ENCODE results near the gene ERLIN1.

The ERLIN1 gene

GRCh38 chr10:100168313-100168643 is 17.6 kb downstream of the ERLIN1 start:
- DNase-seq = no peak

DNA sequence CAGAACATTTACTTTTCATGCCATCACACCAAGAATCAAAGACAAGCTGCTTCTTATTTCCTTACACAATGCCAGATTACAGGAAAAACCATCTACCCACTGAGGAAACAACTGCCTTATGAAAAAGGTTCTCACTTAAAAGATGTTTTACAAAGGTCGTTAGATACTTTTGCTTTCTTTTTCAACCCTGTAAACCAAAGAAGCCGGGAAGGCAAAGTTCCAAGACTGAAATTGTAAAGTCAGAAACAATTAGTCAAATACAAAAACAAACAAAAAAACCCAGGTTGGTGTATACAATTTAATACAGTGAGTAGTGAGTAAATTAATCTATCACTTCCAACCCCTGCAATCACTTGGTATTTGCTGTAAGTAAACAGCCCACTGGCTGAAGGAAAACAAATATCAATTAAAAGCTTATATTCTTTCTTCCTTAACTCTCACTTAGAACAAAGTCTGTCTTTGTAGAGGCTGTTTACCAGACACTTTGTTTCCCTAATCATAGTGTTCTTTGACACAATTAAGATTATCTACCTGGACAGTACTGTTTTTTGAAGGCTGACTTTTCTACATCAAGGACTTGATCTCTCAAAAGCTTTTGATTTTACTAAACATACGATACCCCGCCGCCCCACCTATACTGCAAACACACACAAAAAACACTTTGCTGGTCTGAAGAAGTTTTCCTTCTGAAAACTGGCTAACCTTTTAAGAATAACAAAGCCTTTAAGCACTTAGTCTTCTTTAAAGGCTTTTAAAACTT is 18.1 kb downstream of the ERLIN1 start:
- no peak for DNase-seq

- DNase-seq = no peak
Measured at GRCh38 chr10:100163704-100164621, 21.9 kb downstream of the ERLIN1 start.

GRCh38 chr10:100162696-100163095 is 23.1 kb downstream of the ERLIN1 start:
- DNase-seq = no peak

DNA sequence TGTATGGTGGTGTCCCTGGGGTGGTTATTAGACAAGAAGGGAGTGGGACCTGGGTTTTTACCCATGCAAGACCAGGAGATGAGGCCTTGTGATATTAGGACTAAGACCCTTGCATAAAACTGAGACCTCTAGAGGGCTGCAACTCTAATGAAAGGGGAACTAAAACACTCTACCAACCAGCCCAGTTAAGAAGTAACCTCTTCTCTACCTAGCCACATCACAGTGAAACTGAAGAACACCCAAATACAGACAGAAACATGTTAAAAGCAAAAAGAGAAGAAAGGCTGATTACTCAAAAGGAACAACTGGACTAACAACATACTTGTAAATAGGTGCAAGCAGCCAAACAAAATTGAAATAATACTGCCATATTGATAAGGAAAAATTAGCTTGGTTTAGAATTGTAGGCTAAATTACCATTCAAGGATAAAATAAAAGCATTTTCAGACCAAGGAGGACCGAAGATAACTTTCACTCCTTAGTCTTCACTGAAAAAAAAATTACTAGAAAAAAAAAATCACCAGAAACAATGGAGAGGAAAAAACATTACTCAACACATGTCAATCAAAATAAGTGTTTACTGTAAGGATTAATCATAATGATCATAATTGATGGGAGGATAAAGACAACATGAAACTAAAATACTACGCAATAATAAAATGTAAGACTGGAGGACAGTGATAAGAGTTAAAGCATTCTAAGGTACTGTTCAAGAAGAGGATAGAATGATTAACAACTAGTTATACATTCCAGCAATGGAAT is 27.6 kb downstream of the ERLIN1 start:
- no peak for DNase-seq

GRCh38 chr10:100157156-100157555 is 28.7 kb downstream of the ERLIN1 start:
- DNase-seq = no peak

DNA sequence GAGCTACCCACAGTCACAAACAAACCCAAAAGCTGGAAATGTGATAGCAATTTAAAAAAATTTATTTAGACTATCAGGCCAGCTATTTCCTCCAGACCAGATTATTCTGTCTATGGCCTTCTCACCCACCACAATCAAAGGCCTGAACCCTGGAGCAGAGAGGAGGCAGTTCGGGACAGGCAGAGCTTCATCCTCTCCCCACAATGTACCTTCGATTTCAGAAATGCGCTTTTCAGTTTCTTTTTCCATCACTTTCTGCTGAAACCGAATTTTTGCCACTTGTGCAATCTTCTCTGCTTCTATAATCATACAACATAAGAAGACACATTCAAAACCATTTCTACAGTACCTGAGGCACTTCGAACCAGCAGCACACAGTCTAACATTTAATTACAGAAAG is 29.9 kb downstream of the ERLIN1 start:
- DNase-seq = no peak

DNA sequence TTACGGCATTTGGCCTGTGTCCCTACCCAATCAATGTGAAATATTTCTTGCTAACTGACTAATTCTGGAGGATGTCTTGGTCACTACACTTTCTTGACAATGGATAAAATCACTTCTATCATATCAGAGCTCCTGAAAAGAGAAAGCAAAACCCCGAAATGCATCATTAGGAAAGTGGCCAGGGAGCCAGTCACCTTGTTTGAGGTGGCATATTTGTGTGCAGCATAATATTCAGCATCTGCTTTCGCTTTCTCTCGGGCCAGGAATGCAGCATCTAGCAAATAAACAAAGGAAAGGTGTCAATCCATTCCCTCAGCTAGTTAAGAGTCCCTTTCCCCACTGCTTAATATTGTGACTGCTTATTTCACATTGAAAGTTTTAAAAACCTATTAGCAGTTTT is 31.2 kb downstream of the ERLIN1 start:
- no peak for DNase-seq

GRCh38 chr10:100153239-100153825 is 32.5 kb downstream of the ERLIN1 start:
- no peak for DNase-seq

DNA sequence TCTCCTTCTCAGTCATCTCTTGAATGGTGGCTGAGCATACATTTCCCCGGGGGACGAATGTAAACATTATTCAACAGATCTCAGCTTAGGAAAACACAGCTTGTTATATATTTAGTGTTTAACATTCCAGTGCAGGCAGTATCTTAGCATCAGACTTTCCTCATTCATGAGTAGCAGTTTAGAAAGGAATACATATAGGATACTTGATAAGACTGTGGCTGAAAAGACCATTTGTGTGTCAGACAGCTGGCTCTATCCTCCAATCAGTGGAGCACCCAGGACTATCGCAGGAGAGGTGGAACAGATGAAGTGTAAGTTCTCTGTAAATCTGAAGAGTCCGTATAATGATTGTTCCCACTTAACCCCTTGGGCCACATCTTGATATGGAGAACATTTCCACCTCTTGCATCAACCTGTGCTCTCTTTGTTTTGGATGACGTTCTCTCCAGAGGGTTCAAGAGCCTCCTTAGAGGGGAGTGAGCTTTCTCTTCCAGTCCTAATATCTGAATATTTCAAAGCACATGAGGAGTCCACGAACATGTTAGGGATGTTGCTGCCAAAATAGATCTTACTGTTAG is 34.0 kb downstream of the ERLIN1 start:
- no peak for DNase-seq

DNA sequence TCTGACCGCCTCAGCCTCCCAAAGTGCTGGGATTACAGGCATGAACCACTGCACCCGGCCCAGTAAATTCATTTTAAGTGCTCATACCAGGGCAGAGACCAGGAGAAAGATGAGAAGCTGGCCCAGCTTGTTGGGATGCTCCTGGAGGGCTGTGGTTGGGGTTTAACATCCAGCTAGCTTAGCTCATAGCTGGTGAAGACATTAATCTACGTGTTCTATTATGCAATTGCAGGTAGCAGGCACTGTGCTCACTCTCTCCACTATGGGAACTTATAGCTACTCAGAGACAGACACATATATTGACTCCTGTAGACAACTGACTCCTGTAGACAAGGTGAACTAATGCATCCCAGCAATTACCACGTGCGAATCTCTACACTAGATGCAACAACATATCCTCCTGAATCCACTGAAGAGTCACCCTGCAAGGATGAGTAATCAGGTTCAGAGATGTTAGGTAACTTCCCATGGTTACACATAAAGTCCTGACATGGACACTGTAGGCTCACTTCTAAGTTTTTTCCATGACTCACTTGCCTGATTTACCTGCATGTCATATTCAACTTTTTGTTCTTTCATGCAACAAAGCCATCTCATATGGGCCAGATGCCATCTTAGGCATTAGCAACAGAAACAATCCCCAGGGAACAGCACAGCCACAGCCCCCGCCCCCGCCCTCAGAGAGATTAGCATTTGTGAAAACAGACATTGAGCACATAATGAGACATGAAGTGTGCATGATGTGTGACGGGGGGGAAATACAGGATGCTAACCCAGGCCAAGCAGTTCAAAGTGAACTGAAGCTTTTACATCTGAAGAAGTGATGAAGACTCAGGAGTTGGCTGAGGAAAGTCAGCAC is 37.2 kb downstream of the ERLIN1 start:
- no peak for DNase-seq

DNA sequence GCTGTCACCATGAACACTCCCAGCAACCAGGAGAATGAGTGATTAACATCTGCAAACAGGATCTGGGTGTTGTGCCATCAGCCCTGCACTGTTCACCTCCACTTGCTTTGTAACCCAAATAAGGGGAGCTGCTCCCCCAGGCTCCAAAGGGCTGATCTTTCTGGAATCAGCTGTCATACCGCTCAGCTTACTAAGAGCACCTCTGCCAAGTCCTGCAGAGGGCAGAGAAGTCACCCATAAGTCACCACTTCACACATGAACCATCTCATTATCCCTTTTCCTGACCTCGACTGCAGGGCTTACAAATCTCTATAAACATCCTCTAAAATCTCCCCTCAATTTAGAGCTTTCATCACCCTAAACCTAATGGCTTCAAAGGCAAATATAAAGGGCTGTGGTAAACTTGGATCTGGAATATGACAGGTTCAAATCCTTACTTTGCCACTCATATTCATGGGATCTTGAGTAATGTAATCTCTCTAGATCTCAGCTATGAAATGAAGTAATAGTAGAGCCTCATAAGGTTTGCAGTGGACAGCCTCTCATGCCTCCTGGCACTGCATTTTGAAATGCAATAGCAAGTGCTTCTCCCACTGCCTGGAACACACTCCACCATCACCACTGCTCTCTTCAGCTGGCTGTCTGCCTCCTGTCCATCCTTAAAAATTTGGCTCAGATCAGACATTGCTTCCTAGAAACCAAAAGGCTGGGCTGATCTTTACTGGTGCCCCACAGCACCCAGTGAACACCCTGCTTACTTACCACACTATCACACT is 38.8 kb downstream of the ERLIN1 start:
- DNase-seq = no peak

DNA sequence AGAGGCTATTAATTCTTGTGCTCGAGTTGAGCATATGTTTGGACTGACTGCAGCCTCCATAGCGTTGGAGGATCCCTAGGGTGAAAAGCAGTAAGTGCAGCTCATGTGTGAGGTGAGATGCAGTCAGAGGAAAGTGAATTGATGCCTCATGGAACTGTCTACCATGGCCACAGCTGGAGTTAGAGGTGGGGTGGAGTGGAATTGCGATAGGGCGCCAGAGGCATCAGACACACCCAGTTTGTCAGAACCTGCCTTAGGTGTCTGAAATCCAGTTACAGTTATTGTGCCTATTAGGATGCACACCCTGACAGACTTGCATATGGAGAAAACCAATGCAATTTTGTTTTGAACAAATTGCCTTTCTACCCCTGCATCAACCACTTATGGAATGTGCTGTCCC is 39.4 kb downstream of the ERLIN1 start:
- no peak for DNase-seq

GRCh38 chr10:100143756-100144155 is 42.1 kb downstream of the ERLIN1 start:
- no peak for DNase-seq

- no peak for DNase-seq
Measured at GRCh38 chr10:100141446-100142087, 44.3 kb downstream of the ERLIN1 start.

DNA sequence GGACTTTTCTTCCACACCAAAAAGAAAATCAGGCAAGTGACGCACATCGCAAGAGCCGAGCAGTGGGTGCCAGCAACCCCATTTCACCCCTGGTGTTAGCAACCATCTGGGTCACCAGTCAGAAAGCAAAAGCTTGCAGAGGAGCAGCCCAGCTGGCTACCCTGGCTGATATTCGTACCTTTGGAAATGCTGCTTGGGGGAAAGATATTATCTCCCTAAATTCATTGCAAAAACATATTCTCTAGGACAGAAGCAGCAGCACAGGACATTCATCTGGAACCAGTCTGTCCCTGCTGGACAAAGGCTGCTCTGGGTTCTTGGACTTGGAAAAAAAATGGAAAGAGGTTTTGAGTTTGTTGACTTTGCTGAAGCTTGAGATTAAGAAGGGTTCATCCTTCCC is 45.8 kb downstream of the ERLIN1 start:
- no peak for DNase-seq

- no peak for DNase-seq
Measured at GRCh38 chr10:100138921-100139496, 46.8 kb downstream of the ERLIN1 start.

GRCh38 chr10:100135486-100135885 is 50.3 kb downstream of the ERLIN1 start:
- DNase-seq = no peak

GRCh38 chr10:100133801-100134200 is 52.0 kb downstream of the ERLIN1 start:
- DNase-seq = no peak

DNA sequence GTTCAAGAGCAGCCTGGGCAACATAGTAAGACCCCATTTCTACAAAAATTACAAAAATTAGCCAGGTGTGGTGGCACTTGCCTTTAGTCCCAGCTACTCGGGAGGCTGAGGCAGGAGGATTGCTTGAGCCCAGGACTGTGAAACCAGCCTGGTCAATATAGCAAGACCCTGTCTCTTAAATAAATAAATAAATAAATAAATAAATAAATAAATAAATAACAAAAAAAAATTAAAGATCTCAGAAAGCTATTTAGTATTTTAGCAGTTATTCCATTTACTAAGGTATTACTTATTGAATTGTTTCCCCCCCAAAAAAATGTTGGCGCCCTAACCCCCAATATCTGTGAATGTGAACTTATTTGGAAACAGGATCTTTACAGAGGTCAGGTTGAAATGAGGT is 53.4 kb downstream of the ERLIN1 start:
- DNase-seq = no peak

All from hippocampal formation (tissue), 2 donors.